K562 treated with DMSO at 1 percent for 48 hours (cell line): ENCODE results near the gene C5orf24. TPM values are rescaled to one million over a fixed set of nuclear protein-coding genes. Genes with fewer than 3 reads are reported as not detected.

Source experiments
- total RNA-seq: library from RNA; unstranded; fragments of 300-600 nt; gene quantifications from 2 replicates; pipeline ENCODE4 v1.2.3, GENCODE V29; 2022; ENCODE audit warnings: low replicate concordance; ENCODE audit errors: extremely low read depth

The C5orf24 gene
- total RNA-seq, result not detected in 2 replicates

GRCh38 chr5:134845852-134846640 lies at the start of gene C5orf24:
Gene C5orf24 (plus strand): TSS chr5:134845968. CDS start chr5:134854901, 8,933 bp downstream.

DNA sequence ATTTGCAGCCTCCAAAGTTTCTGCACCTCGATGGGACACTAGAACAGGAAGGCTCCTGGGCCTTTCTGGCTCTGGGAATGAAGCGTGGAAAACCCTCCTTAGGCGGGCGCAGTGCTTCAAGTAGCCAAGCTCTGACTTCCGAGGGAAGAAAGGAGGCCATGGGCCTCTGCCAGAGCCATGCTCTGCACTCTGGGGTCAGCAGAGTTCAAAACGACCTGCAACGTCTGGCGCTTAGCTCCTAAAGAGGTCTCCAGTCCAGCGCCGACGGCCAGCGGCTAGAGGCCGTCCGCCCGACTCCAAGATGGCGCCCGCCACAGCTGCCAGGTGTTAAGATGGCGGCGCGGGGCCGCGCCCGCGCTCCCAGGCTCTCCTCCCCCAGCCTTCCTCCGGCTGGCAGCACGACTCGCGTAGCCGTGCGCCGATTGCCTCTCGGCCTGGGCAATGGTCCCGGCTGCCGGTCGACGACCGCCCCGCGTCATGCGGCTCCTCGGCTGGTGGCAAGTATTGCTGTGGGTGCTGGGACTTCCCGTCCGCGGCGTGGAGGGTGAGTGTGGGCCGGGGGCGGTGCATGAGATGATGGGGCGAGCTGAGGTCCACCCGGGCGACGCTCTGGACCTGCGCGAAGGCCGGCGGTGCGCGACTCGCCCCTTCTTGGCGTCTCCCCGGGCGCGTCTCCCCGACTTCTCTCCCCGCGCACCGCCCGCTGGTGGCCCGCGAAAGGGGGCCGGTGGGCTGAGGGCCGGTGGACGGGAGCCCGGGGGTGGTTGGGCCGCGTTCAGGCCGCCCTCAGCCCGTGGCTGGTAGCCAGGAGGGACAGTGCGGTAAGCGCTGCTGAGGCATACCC lies 28.4 kb downstream of the C5orf24 start, which contains the start of gene TXNDC15:
Gene TXNDC15 (plus strand): TSS at position 385 of the 844 bp plus-strand sequence. CDS start 57 bp downstream, at position 442.

GRCh38 chr5:134904610-134905245 lies 59.0 kb downstream of the C5orf24 start, which contains the start of gene PCBD2:
Gene PCBD2 (plus strand): TSS chr5:134905131. CDS start chr5:134905140, 9 bp downstream.

Other genes starting within 250 kb of the C5orf24 start
- gene SAR1B, start 213.1 kb upstream of the C5orf24 start, total RNA-seq, result not detected in 2 replicates
- not detected in 2 replicates for gene SEC24A, start 197.2 kb upstream of the C5orf24 start, total RNA-seq
- gene CAMLG, start 107.4 kb upstream of the C5orf24 start, total RNA-seq, result not detected in 2 replicates
- gene DDX46, start 87.2 kb upstream of the C5orf24 start, total RNA-seq, result not detected in 2 replicates
- not detected in 2 replicates for gene TXNDC15, start 28.4 kb downstream of the C5orf24 start, total RNA-seq
- gene PCBD2, start 59.2 kb downstream of the C5orf24 start, total RNA-seq, result not detected in 2 replicates
- not detected in 2 replicates for gene CATSPER3, start 121.9 kb downstream of the C5orf24 start, total RNA-seq
- not detected in 2 replicates for gene PITX1, start 188.3 kb downstream of the C5orf24 start, total RNA-seq